22Rv1 (cell line): ENCODE results near the gene ACADS.
A peak's percentile ranks its signal among the peaks of the same experiment; 100 is the strongest.

Experiments
- H3K27ac ChIP-seq: fragments of 450-650 bp; 2 replicates; pipeline ENCODE4 v1.5.1; 2017
- ZFX ChIP-seq: fragments of 450-650 bp; IDR thresholded peaks from 2 replicates; pipeline ENCODE4 v1.6.1; 2017; ENCODE audit warnings: antibody characterized with exemption, borderline replicate concordance
- TF ChIP-seq, protein P1 (sequence below): fragments of 450-650 bp; IDR thresholded peaks from 2 replicates; pipeline ENCODE4 v1.5.1; 2017; ENCODE audit warnings: mild to moderate bottlenecking

The ACADS gene, protein sequence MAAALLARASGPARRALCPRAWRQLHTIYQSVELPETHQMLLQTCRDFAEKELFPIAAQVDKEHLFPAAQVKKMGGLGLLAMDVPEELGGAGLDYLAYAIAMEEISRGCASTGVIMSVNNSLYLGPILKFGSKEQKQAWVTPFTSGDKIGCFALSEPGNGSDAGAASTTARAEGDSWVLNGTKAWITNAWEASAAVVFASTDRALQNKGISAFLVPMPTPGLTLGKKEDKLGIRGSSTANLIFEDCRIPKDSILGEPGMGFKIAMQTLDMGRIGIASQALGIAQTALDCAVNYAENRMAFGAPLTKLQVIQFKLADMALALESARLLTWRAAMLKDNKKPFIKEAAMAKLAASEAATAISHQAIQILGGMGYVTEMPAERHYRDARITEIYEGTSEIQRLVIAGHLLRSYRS

DNA sequence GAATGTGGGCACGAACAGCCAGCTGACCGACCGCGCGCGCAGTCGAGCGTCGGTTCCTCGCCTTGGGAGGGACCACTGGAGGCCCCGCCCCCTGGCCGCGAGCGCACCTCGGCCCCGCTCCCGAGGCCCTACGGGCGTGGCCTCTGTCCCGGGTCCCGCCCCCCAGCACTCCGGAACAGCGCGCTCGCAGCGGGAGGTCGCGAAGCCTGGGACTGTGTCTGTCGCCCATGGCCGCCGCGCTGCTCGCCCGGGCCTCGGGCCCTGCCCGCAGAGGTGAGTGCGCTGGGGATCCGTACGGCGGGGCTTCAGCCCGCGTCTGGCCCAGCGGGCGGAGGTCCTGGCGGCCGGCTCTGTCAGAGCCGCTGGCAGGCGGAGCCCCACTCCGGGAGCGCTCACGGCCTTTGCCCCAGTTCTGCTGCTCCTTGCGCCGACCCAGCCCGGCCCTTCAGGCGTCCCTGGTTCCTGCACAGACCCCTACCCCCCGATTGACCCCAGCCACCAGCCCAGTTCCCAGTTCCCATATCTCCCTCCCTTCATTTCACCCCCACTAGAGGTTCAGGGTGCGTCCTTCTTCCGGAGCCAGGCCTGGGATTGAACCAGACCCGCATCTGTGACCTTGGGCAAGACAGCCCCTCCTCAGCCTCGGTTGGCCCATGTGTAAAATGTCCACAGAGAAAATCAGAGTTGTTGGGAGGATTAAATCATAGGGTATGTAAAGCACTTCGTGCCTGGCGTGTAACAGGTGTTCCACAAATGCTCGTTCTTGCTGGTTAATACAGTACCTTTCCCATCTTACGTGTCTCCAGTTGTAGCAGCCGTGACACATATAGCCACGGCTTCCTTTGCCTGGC, at the start of gene ACADS:
Gene ACADS, plus strand, starts transcription at position 168 of the 851 bp plus-strand sequence. Its CDS starts 60 bp downstream, at position 228.
- peak within 1 kb of the TSS; percentile 63 for H3K27ac ChIP-seq
- TF ChIP-seq, protein P1, sequence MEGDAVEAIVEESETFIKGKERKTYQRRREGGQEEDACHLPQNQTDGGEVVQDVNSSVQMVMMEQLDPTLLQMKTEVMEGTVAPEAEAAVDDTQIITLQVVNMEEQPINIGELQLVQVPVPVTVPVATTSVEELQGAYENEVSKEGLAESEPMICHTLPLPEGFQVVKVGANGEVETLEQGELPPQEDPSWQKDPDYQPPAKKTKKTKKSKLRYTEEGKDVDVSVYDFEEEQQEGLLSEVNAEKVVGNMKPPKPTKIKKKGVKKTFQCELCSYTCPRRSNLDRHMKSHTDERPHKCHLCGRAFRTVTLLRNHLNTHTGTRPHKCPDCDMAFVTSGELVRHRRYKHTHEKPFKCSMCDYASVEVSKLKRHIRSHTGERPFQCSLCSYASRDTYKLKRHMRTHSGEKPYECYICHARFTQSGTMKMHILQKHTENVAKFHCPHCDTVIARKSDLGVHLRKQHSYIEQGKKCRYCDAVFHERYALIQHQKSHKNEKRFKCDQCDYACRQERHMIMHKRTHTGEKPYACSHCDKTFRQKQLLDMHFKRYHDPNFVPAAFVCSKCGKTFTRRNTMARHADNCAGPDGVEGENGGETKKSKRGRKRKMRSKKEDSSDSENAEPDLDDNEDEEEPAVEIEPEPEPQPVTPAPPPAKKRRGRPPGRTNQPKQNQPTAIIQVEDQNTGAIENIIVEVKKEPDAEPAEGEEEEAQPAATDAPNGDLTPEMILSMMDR = no peak
- TF ChIP-seq ZFX = no peak

DNA sequence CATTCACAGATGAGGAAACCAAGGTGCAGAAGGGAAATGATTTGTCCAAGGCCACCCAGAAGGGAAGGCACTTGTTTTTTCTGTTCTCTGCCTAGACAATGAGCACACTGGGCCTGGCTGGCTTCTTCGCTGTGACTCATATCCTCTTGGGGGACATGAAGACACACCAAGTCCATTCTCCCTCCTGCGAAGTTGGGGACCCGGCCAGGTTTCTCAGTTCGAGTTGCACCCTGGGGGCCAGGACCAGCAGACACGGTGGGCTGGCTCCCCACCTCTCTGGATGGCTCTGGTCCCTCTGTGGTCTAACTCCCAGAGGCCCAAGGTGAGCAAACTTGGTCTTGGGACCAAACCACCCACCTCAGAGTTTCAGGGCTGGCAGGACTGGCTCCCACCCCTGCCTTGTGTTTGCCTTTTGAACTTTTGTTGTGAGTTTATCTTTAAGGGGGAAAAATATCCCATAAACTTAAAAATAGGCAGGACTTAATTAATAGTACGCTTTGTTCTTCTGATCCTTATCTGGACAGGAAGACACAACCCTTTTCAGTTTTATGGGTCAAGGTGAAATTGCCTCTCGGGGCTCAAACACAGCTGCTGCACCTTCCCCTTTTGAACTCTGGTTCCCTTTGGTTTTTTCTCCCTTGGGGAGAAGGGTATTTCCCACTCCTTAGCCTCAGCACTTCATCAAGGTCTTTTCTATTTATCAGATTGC, 47.7 kb upstream of the ACADS start:
- no peak for TF ChIP-seq ZFX
- TF ChIP-seq, protein P1 = no peak
- peak overlapping the region; percentile 76 for H3K27ac ChIP-seq

DNA sequence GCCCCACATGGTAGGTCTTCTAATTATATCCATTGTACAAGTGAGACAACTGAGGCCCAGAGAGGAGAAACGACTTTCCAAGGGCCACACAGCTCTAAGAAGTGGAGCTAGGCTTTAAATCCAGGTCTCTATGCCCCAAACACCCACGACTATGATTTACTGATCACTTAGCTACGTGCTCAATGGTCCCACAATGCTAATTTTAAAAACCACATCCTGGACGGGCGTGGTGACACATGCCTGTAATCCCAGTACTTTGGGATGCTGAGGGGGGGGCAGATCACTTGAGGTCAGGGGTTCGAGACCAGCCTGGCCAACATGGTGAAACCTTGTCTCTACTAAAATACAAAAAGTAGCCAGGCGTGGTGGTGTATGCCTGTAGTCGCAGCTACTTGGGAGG, 47.1 kb upstream of the ACADS start:
- peak overlapping the region; percentile 76 for H3K27ac ChIP-seq
- no peak for TF ChIP-seq ZFX
- TF ChIP-seq, protein P1 = no peak

DNA sequence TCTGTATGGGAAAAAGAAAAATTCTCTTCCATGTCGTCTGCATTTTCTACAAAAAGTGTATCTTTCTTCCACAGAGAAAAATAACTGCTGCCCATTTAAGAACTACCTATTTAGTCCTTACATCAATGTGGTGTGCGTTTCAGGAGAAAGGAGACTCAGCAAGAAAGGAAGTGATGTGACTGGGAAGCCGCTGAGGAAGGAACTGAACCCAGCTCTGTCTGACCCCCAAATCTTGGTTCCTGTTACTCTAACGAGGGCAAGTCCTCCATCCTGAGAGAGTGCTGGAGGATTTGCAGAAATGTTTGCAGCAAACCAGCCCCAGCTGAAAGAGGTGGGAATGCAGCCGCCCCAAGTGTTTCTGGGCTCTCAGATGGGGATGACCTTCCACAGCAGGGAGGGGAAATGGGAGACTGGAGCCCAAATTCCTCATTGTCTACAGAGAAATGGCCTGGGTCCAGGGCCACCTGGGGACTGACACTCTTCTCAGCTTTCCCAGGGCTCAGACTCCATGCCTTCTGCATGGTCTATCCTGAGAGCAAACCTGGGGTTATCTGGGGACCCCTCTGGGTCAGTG, 45.4 kb upstream of the ACADS start:
- H3K27ac ChIP-seq = no peak overlapping the region
- TF ChIP-seq, protein P1 = no peak
- no peak for TF ChIP-seq ZFX

DNA sequence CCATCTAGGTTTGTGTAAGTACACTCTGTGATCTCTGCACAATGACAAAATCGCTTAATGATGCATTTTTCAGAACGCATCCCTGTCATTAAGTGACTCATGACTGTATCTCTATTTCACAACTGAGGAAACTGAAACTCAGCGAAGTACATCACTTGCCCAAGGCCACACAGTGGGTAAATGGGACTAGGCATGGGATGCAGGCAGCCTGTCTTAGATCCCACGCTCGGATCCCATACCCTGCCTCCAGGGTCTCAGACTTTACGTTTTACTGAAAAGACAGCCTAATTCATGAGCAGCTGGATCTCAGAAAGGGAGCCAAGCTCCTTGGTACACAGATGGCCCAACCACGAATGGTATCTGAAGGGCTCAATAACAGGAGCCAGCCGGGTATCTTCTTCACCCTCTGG, 41.1 kb upstream of the ACADS start:
- H3K27ac ChIP-seq = peak overlapping the region; percentile 98
- TF ChIP-seq, protein P1 = no peak
- TF ChIP-seq ZFX = no peak

DNA sequence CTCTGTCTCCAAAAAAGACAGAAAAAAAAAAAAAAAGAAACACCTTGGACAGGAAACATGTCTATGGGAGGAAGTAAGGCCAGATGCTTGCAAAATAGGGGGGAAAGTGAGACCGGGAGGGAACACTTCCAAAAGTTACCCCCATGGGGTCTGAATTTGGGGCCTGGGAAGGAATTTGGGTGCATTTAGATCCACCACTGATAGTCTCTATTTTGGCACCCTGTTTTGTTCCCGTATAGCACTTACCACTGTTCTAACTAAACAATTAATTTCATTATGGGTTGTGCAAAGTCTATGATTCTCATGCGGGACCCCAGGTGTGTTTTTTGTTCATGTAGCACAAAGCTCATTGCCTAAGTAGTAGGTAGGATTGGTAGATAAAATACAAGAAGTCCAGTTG, 40.1 kb upstream of the ACADS start:
- TF ChIP-seq, protein P1 = no peak
- no peak for TF ChIP-seq ZFX
- peak overlapping the region; percentile 98 for H3K27ac ChIP-seq
